Measurements from ENCODE around the gene WSCD2. TPM values are rescaled to one million over a fixed set of nuclear protein-coding genes. Genes with fewer than 3 reads are reported as not detected.

Gene WSCD2
- total RNA-seq, 2 experiments from 2014 or later: not detected

GRCh38 chr12:108257004-108257403, 127.9 kb downstream of the WSCD2 start:
- ChIA-PET POLR2A (no interaction called here), CTCF (no interaction called here)
- no peak overlapping the region for H3K27ac Mint-ChIP-seq
- peaks cover 24% of the 10 kb centered on the region for H3K9me3 Mint-ChIP-seq
- no peaks in the 10 kb centered on the region for H3K4me1 Mint-ChIP-seq (ENCODE audit: low read depth)
- no peak overlapping the region for H3K4me3 Mint-ChIP-seq
- peaks cover 4% of the 10 kb centered on the region for H3K27me3 Mint-ChIP-seq
- no peaks in the 10 kb centered on the region for H3K36me3 Mint-ChIP-seq
- intact Hi-C loops (cut with micrococcal nuclease): no loop called here
- no peak for DNase-seq

GRCh38 chr12:108257610-108258106, 128.6 kb downstream of the WSCD2 start:
- H3K36me3 Mint-ChIP-seq: no peaks in the 10 kb centered on the region
- no peaks in the 10 kb centered on the region for H3K4me1 Mint-ChIP-seq (ENCODE audit: low read depth)
- peaks cover 24% of the 10 kb centered on the region for H3K9me3 Mint-ChIP-seq
- ChIA-PET POLR2A (no interaction called here), CTCF (no interaction called here)
- H3K27ac Mint-ChIP-seq: no peak overlapping the region
- no peak overlapping the region for H3K4me3 Mint-ChIP-seq
- no peaks in the 10 kb centered on the region for H3K27me3 Mint-ChIP-seq
- no peak for DNase-seq
- intact Hi-C loops (cut with micrococcal nuclease): no loop called here

GRCh38 chr12:108260039-108260438, 131.0 kb downstream of the WSCD2 start:
- H3K27me3 Mint-ChIP-seq: peaks cover 2% of the 10 kb centered on the region
- no peak overlapping the region for H3K4me3 Mint-ChIP-seq
- H3K4me1 Mint-ChIP-seq (ENCODE audit: low read depth): no peaks in the 10 kb centered on the region
- ChIA-PET CTCF (interaction anchor here (0.5 kb wide), 1 partner anchor 323 kb away, joined by 3 read pairs; no protein-coding TSS in a partner anchor), POLR2A (no interaction called here)
- H3K9me3 Mint-ChIP-seq: peaks cover 24% of the 10 kb centered on the region
- no peaks in the 10 kb centered on the region for H3K36me3 Mint-ChIP-seq
- DNase-seq: no peak
- intact Hi-C loops (cut with micrococcal nuclease): no loop called here
- no peak overlapping the region for H3K27ac Mint-ChIP-seq

- CTCF ChIA-PET: interaction anchor here (0.6 kb wide), 1 partner anchor 344 kb away, joined by 3 read pairs; no protein-coding TSS in a partner anchor
These were observed 131.9 kb downstream of the WSCD2 start for GRCh38 chr12:108260969-108261368.

GRCh38 chr12:108265505-108265904, 136.4 kb downstream of the WSCD2 start:
- Mint-ChIP-seq H3K27me3 (peaks cover 6% of the 10 kb centered on the region), H3K4me3 (no peak overlapping the region), H3K9me3 (peaks cover 13% of the 10 kb centered on the region), H3K4me1 (ENCODE audit: low read depth) (no peaks in the 10 kb centered on the region), H3K27ac (no peak overlapping the region), H3K36me3 (no peaks in the 10 kb centered on the region)
- intact Hi-C loops (cut with micrococcal nuclease): no loop called here
- ChIA-PET CTCF (no interaction called here), POLR2A (no interaction called here)
- no peak for DNase-seq

More at GRCh38 chr12:108260969-108261368, 131.9 kb downstream of the WSCD2 start:
- Mint-ChIP-seq H3K27ac (no peak overlapping the region), H3K4me1 (ENCODE audit: low read depth) (no peaks in the 10 kb centered on the region), H3K27me3 (peaks cover 2% of the 10 kb centered on the region), H3K36me3 (no peaks in the 10 kb centered on the region), H3K4me3 (no peak overlapping the region), H3K9me3 (peaks cover 24% of the 10 kb centered on the region)
- no peak for DNase-seq
- intact Hi-C loops (cut with micrococcal nuclease): no loop called here
- POLR2A ChIA-PET: no interaction called here

GRCh38 chr12:108266131-108266530, 137.0 kb downstream of the WSCD2 start:
- CTCF ChIA-PET: no interaction called here

GRCh38 chr12:108267450-108267849, 138.4 kb downstream of the WSCD2 start:
- Mint-ChIP-seq H3K4me3 (no peak overlapping the region), H3K27ac (no peak overlapping the region), H3K36me3 (no peaks in the 10 kb centered on the region), H3K9me3 (no peaks in the 10 kb centered on the region), H3K4me1 (ENCODE audit: low read depth) (no peaks in the 10 kb centered on the region), H3K27me3 (peaks cover 6% of the 10 kb centered on the region)
- ChIA-PET CTCF (no interaction called here), POLR2A (no interaction called here)
- no peak for DNase-seq
- intact Hi-C loops (cut with micrococcal nuclease): no loop called here

More at GRCh38 chr12:108266131-108266530, 137.0 kb downstream of the WSCD2 start:
- DNase-seq: no peak
- intact Hi-C loops (cut with micrococcal nuclease): no loop called here
- Mint-ChIP-seq H3K4me1 (ENCODE audit: low read depth) (no peaks in the 10 kb centered on the region), H3K27ac (no peak overlapping the region), H3K4me3 (no peak overlapping the region), H3K27me3 (peaks cover 6% of the 10 kb centered on the region), H3K36me3 (no peaks in the 10 kb centered on the region), H3K9me3 (peaks cover 7% of the 10 kb centered on the region)
- POLR2A ChIA-PET: no interaction called here

GRCh38 chr12:108268397-108268796, 139.3 kb downstream of the WSCD2 start:
- H3K27ac Mint-ChIP-seq: no peak overlapping the region
- POLR2A ChIA-PET: no interaction called here
- CTCF ChIA-PET: no interaction called here

GRCh38 chr12:108269224-108269623, 140.1 kb downstream of the WSCD2 start:
- DNase-seq: no peak
- POLR2A ChIA-PET: no interaction called here
- Mint-ChIP-seq H3K4me3 (no peak overlapping the region), H3K4me1 (ENCODE audit: low read depth) (no peaks in the 10 kb centered on the region), H3K27me3 (peaks cover 6% of the 10 kb centered on the region), H3K36me3 (no peaks in the 10 kb centered on the region), H3K9me3 (no peaks in the 10 kb centered on the region), H3K27ac (no peak overlapping the region)
- intact Hi-C loops (cut with micrococcal nuclease): no loop called here
- CTCF ChIA-PET: interaction anchor here (0.7 kb wide), 1 partner anchor 38 kb away, joined by 3 read pairs; no protein-coding TSS in a partner anchor

More at GRCh38 chr12:108268397-108268796, 139.3 kb downstream of the WSCD2 start:
- Mint-ChIP-seq H3K27me3 (peaks cover 6% of the 10 kb centered on the region), H3K4me1 (ENCODE audit: low read depth) (no peaks in the 10 kb centered on the region), H3K4me3 (no peak overlapping the region), H3K9me3 (no peaks in the 10 kb centered on the region), H3K36me3 (no peaks in the 10 kb centered on the region)
- intact Hi-C loops (cut with micrococcal nuclease): no loop called here
- DNase-seq: no peak

- POLR2A ChIA-PET: no interaction called here
- H3K27me3 Mint-ChIP-seq: peaks cover 4% of the 10 kb centered on the region
- H3K4me1 Mint-ChIP-seq (ENCODE audit: low read depth): no peaks in the 10 kb centered on the region
- H3K27ac Mint-ChIP-seq: no peak overlapping the region
- intact Hi-C loops (cut with micrococcal nuclease): no loop called here
- no peak overlapping the region for H3K4me3 Mint-ChIP-seq
- DNase-seq: no peak
- H3K9me3 Mint-ChIP-seq: peaks cover 2% of the 10 kb centered on the region
- CTCF ChIA-PET: interaction anchor here (0.6 to 0.7 kb wide), 2 partner anchors 37 to 918 kb away, joined by 3 read pairs; no protein-coding TSS in a partner anchor
- H3K36me3 Mint-ChIP-seq: no peaks in the 10 kb centered on the region
These were observed 141.2 kb downstream of the WSCD2 start for GRCh38 chr12:108270035-108270848.

GRCh38 chr12:108270849-108271143, 141.7 kb downstream of the WSCD2 start:
- CTCF ChIA-PET: no interaction called here
- Mint-ChIP-seq H3K27ac (no peak overlapping the region), H3K27me3 (peaks cover 4% of the 10 kb centered on the region), H3K36me3 (no peaks in the 10 kb centered on the region), H3K9me3 (peaks cover 2% of the 10 kb centered on the region), H3K4me3 (no peak overlapping the region), H3K4me1 (ENCODE audit: low read depth) (no peaks in the 10 kb centered on the region)
- intact Hi-C loops (cut with micrococcal nuclease): no loop called here
- DNase-seq: no peak
- POLR2A ChIA-PET: no interaction called here

- Mint-ChIP-seq H3K27me3 (no peaks in the 10 kb centered on the region), H3K4me3 (no peak overlapping the region), H3K27ac (no peak overlapping the region), H3K36me3 (no peaks in the 10 kb centered on the region), H3K9me3 (peaks cover 2% of the 10 kb centered on the region), H3K4me1 (ENCODE audit: low read depth) (no peaks in the 10 kb centered on the region)
- intact Hi-C loops (cut with micrococcal nuclease): no loop called here
- POLR2A ChIA-PET: no interaction called here
- CTCF ChIA-PET: no interaction called here
- no peak for DNase-seq
These were observed 143.1 kb downstream of the WSCD2 start for GRCh38 chr12:108271951-108272872.

Data from activated CD4-positive, alpha-beta memory T cell treated with anti-CD3 and anti-CD28 coated beads for 36 hours (primary cell).